ENCODE measurements around the gene SLC12A4.

Gene SLC12A4

DNA sequence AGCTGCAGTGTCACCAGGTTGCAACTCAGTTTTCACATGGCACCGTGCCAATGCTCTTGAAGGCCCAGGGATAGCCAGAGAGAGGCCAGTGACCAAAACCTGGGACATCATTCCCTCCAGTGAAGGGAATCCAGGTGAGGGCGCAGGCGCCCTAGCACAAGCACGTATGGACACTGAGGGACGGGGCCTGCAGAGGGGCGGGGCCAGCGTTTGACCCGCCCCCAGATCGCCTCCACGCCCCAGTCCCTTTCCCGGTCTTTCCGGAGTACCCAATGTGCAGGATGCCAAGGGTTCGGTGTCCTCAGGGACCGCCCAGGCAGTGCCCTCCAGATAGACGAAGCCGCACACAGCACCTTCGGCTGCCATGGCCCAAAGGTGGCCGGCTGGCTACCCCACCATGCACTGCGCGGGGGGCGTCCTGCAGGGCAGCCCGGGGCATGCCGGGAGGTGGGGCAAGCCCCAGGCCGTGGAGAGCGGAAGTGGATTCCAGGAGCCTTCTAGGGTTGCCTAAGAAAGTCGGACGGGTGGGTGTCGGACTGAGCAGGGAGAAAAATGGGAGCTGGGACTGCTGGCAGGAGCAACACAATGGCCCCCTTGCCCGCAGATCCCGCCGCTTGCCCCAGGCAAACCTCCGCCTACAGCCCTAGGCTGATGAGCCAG, 4.6 kb downstream of the SLC12A4 start:
- Histone ChIP-seq H3K27ac (ENCODE audit: low read depth, low read length) (no peak overlapping the region), H2AFZ (ENCODE audit: low read depth, low read length, severe bottlenecking) (no peak overlapping the region), H3K36me3 (ENCODE audit: low read length) (no peaks in the 10 kb centered on the region), H3K79me2 (ENCODE audit: insufficient read depth, low read length) (no peaks in the 10 kb centered on the region), H3K9me2 (replicated peaks; ENCODE audit: insufficient read depth, low read length) (no peaks in the 10 kb centered on the region), H3K4me3 (ENCODE audit: insufficient read depth, low read length, poor library complexity, severe bottlenecking) (no peak overlapping the region), H4K20me1 (ENCODE audit: low read depth, low read length) (no peaks in the 10 kb centered on the region), H3K4me2 (ENCODE audit: low read depth, low read length, poor library complexity, severe bottlenecking) (no peak overlapping the region), H3K9me3 (ENCODE audit: insufficient read depth, low read length) (no peaks in the 10 kb centered on the region), H3F3A (ENCODE audit: insufficient read depth) (no peaks in the 10 kb centered on the region), H3K27me3 (ENCODE audit: low read length) (no peaks in the 10 kb centered on the region), H3K9ac (ENCODE audit: low read length) (no peak overlapping the region)
- no peak for TF ChIP-seq EZH2phosphoT487 (conservative IDR thresholded peaks at IDR 0.05; ENCODE audit: low read length)
- TF ChIP-seq, protein P1, sequence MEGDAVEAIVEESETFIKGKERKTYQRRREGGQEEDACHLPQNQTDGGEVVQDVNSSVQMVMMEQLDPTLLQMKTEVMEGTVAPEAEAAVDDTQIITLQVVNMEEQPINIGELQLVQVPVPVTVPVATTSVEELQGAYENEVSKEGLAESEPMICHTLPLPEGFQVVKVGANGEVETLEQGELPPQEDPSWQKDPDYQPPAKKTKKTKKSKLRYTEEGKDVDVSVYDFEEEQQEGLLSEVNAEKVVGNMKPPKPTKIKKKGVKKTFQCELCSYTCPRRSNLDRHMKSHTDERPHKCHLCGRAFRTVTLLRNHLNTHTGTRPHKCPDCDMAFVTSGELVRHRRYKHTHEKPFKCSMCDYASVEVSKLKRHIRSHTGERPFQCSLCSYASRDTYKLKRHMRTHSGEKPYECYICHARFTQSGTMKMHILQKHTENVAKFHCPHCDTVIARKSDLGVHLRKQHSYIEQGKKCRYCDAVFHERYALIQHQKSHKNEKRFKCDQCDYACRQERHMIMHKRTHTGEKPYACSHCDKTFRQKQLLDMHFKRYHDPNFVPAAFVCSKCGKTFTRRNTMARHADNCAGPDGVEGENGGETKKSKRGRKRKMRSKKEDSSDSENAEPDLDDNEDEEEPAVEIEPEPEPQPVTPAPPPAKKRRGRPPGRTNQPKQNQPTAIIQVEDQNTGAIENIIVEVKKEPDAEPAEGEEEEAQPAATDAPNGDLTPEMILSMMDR (IDR thresholded peaks at IDR 0.05; ENCODE audit: insufficient read depth, low read length, poor library complexity, severe bottlenecking) = no peak

DNA sequence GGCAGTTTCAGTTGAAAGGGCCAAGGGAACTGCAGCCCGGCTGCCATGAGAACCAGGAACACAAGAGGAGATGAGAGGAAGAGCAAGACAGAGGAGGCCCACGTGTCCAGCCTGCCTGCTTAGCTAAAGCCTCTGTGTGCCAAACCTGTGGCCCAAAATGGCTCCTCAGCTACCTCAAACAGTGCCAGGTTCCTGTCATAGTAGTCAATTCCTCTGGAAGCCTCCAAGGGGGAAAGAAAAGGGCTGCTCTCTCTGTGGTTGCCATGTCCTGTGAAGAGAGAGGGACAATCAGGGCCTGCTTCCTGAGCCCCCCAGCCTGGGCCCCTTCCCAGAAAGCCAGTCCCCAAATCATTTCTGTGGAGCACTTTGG, 5.2 kb downstream of the SLC12A4 start:
- Histone ChIP-seq H4K20me1 (ENCODE audit: low read depth, low read length) (no peaks in the 10 kb centered on the region), H3K36me3 (ENCODE audit: low read length) (no peaks in the 10 kb centered on the region), H3K9me3 (ENCODE audit: insufficient read depth, low read length) (no peaks in the 10 kb centered on the region), H3K9me2 (replicated peaks; ENCODE audit: insufficient read depth, low read length) (no peaks in the 10 kb centered on the region), H2AFZ (ENCODE audit: low read depth, low read length, severe bottlenecking) (no peak overlapping the region), H3F3A (ENCODE audit: insufficient read depth) (no peaks in the 10 kb centered on the region), H3K79me2 (ENCODE audit: insufficient read depth, low read length) (no peaks in the 10 kb centered on the region), H3K9ac (ENCODE audit: low read length) (no peak overlapping the region), H3K4me3 (ENCODE audit: insufficient read depth, low read length, poor library complexity, severe bottlenecking) (no peak overlapping the region), H3K27me3 (ENCODE audit: low read length) (no peaks in the 10 kb centered on the region), H3K27ac (ENCODE audit: low read depth, low read length) (no peak overlapping the region), H3K4me2 (ENCODE audit: low read depth, low read length, poor library complexity, severe bottlenecking) (no peak overlapping the region)
- TF ChIP-seq EZH2phosphoT487 (conservative IDR thresholded peaks at IDR 0.05; ENCODE audit: low read length) = no peak
- TF ChIP-seq, protein P1 (IDR thresholded peaks at IDR 0.05; ENCODE audit: insufficient read depth, low read length, poor library complexity, severe bottlenecking) = no peak

DNA sequence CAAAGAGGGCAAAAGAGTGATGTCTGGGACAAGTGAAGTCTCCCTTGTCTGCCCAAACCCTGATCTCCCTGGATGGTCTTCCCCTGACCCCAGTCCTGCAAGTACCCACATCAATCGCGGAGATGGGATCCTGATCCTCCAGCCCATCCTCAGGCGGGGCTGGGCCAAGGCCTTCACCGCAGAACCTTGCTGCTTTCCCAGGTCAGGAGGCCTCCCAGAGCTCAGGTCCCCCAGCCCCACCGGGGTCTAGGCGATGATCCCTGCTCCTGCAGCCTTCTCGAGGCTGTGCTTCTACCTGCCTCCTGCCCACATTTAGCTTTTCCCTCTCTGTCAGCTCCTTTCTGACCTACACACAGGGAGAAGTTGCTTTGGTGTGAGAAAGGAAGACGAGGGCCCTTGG, 6.3 kb downstream of the SLC12A4 start:
- H2AFZ ChIP-seq (ENCODE audit: low read depth, low read length, severe bottlenecking) = no peak overlapping the region
- no peak overlapping the region for H3K9ac ChIP-seq (ENCODE audit: low read length)
- no peak for TF ChIP-seq EZH2phosphoT487 (conservative IDR thresholded peaks at IDR 0.05; ENCODE audit: low read length)
- TF ChIP-seq, protein P1 (IDR thresholded peaks at IDR 0.05; ENCODE audit: insufficient read depth, low read length, poor library complexity, severe bottlenecking) = no peak
- H3K27me3 ChIP-seq (ENCODE audit: low read length) = no peaks in the 10 kb centered on the region
- H3K4me2 ChIP-seq (ENCODE audit: low read depth, low read length, poor library complexity, severe bottlenecking) = no peak overlapping the region
- no peaks in the 10 kb centered on the region for H3F3A ChIP-seq (ENCODE audit: insufficient read depth)
- no peaks in the 10 kb centered on the region for H3K9me2 ChIP-seq (replicated peaks; ENCODE audit: insufficient read depth, low read length)
- H3K36me3 ChIP-seq (ENCODE audit: low read length) = no peaks in the 10 kb centered on the region
- H3K9me3 ChIP-seq (ENCODE audit: insufficient read depth, low read length) = no peaks in the 10 kb centered on the region
- no peaks in the 10 kb centered on the region for H4K20me1 ChIP-seq (ENCODE audit: low read depth, low read length)
- H3K4me3 ChIP-seq (ENCODE audit: insufficient read depth, low read length, poor library complexity, severe bottlenecking) = no peak overlapping the region
- H3K27ac ChIP-seq (ENCODE audit: low read depth, low read length) = no peak overlapping the region
- H3K79me2 ChIP-seq (ENCODE audit: insufficient read depth, low read length) = no peaks in the 10 kb centered on the region

Data from SU-DHL-6 (cell line).